Ovary (tissue), 9 donors: Measurements from ENCODE around the gene NOTCH1. TPM values are rescaled to one million over a fixed set of nuclear protein-coding genes. Genes with fewer than 3 reads are reported as not detected.
"Not testable (repeated sequence)": the region's sequence is repeated elsewhere in the genome, so short reads cannot be mapped to it uniquely, and the experiment has no call there.

Experiments used
- DNase-seq, 5 donors: peaks; one replicate each; pipeline ENCODE4 v3.0.0-alpha.2; 2019 to 2020
- H3K27ac ChIP-seq, 2 donors: fragments of 200-600 bp; one replicate each; pipeline versions ENCODE4 v1.5.1 to v1.8.0; 2019 to 2022
- H3K27me3 ChIP-seq: fragments of 200-600 bp; one replicate; pipeline ENCODE4 v1.8.0; 2022
- H3K36me3 ChIP-seq: fragments of 200-600 bp; sonication (generic); one replicate; pipeline ENCODE4 v1.5.1; 2019
- H3K4me1 ChIP-seq: one replicate; pipeline ENCODE4 v1.8.1; 2013; ENCODE audit warnings: mild to moderate bottlenecking, moderate library complexity; ENCODE audit not compliant: insufficient read depth
- H3K4me3 ChIP-seq: fragments of 200-600 bp; sonication (generic); one replicate; pipeline ENCODE4 v1.5.1; 2017
- H3K9me3 ChIP-seq, 2 donors: fragments of 200-600 bp in 1 of 2; sonication (generic) in 1 of 2; one replicate each; pipeline versions ENCODE4 v1.5.1 to v1.8.1; 2013 to 2019; ENCODE audit warnings: mild to moderate bottlenecking in 1 of 2, moderate library complexity in 1 of 2
- EP300 ChIP-seq: sonication (generic); formaldehyde crosslinking; IDR thresholded peaks from one replicate; pipeline ENCODE4 v1.6.1; 2017; ENCODE audit warnings: antibody characterized with exemption
- POLR2A ChIP-seq: fragments of 450-650 bp; IDR thresholded peaks from one replicate; pipeline ENCODE4 v1.6.1; 2017; ENCODE audit warnings: antibody characterized with exemption, mild to moderate bottlenecking, moderate library complexity
- WGBS, 3 donors: extraction: QIAGEN DNeasy Blood & Tissue Kit in 1 of 3; methylation state at CpG; one replicate each; pipeline versions ENCODE4 v1.1.5 to v1.1.7; 2013 to 2017; 5-methylcytosine and 5-hydroxymethylcytosine counted together
- intact Hi-C, 4 donors: fragments of 100-400 bp; cut with DNase I; formaldehyde crosslinking; loops; one replicate each; pipeline versions ENCODE4 v1.11.0 to v1.15.1; 2022 to 2023
- polyA plus RNA-seq, 2 donors: library from polyadenylated mRNA; stranded (reverse); fragments of 200-250 nt in 1 of 2; fragments of 350-450 nt in 1 of 2; fragmentation: Illumina TruSeq in 1 of 2; extraction: RNeasy Lipid Tissue Mini Kit (QIAGEN cat#74804) in 1 of 2; gene quantifications; one replicate each; pipeline ENCODE4 v1.2.3, GENCODE V29; 2013 to 2014
- total RNA-seq, 7 donors: library from RNA; depleted of rRNA in 2 of 7; stranded (reverse); fragments of >200 nt in 2 of 7; fragmentation: NEBNext Ultra II Directional in 3 of 7; extraction: Animal tissue kit (Norgen Biotek cat#: 25700) in 3 of 7; gene quantifications; one replicate each; pipeline versions ENCODE4 v1.1.0 to v1.2.4, GENCODE V29; 2016 to 2023
- TF ChIP-seq, protein P1 (sequence below), 3 donors: fragments of 450-650 bp in 2 of 3; fragments of 200-600 bp in 1 of 3; IDR thresholded peaks; one replicate each; pipeline versions ENCODE4 v1.5.1 to v1.8.0; 2016 to 2022; ENCODE audit warnings: antibody characterized with exemption in 3 of 3, mild to moderate bottlenecking in 1 of 3
- donor health status: DM: no; HTN: no; CAD: no; lungs with moderate emphysema.
- donor health status: DM: no; HTN: no; CAD: no.
- donor health status: Bipolar disorder and iron deficiency.
- donor health status: DM: yes; HTN: yes; CAD: no.
- donor health status: DM: no; HTN: no; CAD: no.
- donor health status: DM: yes; HTN: yes; CAD: no.

NOTCH1 gene
- total and polyA plus RNA-seq, 9 donors: 2.5 to 30.9 (median 17.1) TPM

DNA sequence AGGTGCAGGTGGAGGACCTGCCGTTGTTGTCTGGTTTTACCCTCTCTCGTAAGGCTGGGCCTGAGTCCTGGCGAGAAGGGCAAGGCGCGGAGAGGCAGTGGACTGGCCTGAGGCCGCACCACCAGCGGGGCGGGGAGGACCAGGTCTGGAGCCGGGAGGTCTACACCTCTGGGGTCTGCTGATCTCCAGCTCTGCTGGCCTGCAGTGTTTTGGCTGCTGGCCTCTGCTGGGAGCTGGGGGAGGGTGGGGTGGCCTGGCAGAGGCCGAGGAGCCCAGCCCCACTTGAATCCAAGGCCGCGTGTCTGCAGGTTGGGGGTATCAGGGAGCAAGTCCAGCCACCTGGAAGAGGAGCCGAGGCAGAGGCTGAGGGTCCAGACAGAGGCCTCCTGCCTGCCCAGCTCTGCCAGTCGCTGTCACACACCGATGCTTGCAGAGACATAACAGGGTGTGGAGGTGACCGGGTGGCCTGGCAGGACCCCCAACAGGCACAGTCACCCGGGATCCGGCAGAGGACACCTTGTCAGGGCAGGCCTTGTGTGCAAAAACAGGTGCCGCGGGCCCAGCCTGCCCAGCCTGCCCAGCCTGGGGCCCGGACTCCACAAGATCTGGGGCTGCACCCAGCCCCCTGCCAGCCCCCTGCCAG, 29.9 kb upstream of the NOTCH1 start:
- no peaks in the 10 kb centered on the region for H3K27me3 ChIP-seq
- intact Hi-C loops: no loop called here
- H3K9me3 ChIP-seq: no peaks in the 10 kb centered on the region
- no peak overlapping the region for H3K4me3 ChIP-seq
- H3K27ac ChIP-seq: no peak overlapping the region
- no peak for DNase-seq
- WGBS, 3 donors: 80 to 93% (median 82%) methylated on average over 21 of the region's 21 CpGs
- no peaks in the 10 kb centered on the region for H3K36me3 ChIP-seq
- H3K4me1 ChIP-seq: no peaks in the 10 kb centered on the region
- no peak for TF ChIP-seq POLR2A
- no peak for TF ChIP-seq EP300
- TF ChIP-seq, protein P1, sequence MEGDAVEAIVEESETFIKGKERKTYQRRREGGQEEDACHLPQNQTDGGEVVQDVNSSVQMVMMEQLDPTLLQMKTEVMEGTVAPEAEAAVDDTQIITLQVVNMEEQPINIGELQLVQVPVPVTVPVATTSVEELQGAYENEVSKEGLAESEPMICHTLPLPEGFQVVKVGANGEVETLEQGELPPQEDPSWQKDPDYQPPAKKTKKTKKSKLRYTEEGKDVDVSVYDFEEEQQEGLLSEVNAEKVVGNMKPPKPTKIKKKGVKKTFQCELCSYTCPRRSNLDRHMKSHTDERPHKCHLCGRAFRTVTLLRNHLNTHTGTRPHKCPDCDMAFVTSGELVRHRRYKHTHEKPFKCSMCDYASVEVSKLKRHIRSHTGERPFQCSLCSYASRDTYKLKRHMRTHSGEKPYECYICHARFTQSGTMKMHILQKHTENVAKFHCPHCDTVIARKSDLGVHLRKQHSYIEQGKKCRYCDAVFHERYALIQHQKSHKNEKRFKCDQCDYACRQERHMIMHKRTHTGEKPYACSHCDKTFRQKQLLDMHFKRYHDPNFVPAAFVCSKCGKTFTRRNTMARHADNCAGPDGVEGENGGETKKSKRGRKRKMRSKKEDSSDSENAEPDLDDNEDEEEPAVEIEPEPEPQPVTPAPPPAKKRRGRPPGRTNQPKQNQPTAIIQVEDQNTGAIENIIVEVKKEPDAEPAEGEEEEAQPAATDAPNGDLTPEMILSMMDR (IDR thresholded peaks at IDR 0.05): no peak

DNA sequence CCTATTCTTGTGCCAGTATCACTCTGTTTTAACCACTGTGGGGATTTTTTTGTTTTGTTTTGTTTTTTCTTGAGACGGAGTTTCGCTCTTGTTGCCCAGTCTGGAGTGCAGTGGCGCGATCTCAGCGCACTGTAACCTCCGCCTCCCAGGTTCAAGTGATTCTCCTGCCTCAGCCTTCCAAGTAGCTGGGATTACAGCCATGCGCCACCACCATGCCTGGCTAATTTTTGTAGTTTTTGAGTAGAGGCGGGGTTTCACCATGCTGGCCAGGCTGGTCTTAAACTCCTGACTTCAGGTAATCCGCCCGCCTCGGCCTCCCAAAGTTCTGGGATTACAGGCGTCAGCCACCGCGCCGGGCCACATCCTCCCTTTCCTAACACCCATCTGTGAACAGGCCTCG, 28.8 kb upstream of the NOTCH1 start:
- DNase-seq, H3K4me3 ChIP-seq, intact Hi-C loops, H3K4me1 ChIP-seq, H3K36me3 ChIP-seq, H3K27ac ChIP-seq, H3K27me3 ChIP-seq, H3K9me3 ChIP-seq: not testable (repeated sequence)
- 92 to 93% (median 93%) methylated on average over 16 of the region's 16 CpGs for WGBS, 3 donors

DNA sequence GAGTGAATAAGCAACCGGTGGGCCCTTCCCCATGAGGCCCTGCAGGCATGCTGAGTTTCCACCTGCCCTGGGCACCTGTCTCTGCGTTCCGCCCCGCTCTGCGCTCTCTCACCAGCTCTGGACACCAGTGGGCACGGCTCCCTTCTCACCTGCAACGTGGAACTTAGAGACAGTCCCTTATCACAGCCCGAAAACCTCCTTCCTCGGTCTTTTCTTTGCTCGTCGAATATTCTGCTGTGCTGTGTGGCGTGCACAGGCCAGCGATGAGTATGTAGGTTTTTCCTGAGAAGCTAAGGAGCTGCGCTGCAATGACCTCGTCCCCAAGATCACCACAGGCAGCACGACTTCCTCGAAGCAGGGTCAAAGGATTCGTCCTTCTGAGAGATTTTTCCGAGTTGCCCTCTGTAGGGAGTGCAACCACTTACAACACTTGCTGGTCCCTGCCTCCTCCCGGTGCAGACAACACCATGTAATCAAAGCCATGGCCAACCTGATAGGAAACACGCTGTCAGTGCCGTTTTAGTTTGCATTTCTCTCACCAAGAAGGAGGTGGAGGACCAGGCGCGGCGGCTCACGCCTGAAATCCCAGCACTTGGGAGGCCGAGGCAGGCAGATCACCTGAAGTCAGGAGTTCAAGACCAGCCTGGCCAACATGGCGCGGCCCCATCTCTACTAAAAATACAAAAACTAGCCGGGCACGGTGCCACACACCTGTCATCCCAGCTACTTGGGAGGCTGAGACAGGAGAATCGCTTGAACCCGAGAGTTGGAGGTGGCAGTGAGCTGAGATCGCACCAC, 27.2 kb upstream of the NOTCH1 start:
- no peak for TF ChIP-seq POLR2A
- TF ChIP-seq, protein P1 (IDR thresholded peaks at IDR 0.05): no peak
- no peak for TF ChIP-seq EP300
- Histone ChIP-seq H3K27me3 (no peaks in the 10 kb centered on the region), H3K27ac (no peak overlapping the region), H3K9me3 (no peaks in the 10 kb centered on the region), H3K4me3 (no peak overlapping the region), H3K4me1 (peaks cover 7% of the 10 kb centered on the region), H3K36me3 (no peaks in the 10 kb centered on the region)
- WGBS, 3 donors: 84 to 88% (median 88%) methylated on average over 34 of the region's 34 CpGs
- no peak for DNase-seq
- intact Hi-C loops: no loop called here

DNA sequence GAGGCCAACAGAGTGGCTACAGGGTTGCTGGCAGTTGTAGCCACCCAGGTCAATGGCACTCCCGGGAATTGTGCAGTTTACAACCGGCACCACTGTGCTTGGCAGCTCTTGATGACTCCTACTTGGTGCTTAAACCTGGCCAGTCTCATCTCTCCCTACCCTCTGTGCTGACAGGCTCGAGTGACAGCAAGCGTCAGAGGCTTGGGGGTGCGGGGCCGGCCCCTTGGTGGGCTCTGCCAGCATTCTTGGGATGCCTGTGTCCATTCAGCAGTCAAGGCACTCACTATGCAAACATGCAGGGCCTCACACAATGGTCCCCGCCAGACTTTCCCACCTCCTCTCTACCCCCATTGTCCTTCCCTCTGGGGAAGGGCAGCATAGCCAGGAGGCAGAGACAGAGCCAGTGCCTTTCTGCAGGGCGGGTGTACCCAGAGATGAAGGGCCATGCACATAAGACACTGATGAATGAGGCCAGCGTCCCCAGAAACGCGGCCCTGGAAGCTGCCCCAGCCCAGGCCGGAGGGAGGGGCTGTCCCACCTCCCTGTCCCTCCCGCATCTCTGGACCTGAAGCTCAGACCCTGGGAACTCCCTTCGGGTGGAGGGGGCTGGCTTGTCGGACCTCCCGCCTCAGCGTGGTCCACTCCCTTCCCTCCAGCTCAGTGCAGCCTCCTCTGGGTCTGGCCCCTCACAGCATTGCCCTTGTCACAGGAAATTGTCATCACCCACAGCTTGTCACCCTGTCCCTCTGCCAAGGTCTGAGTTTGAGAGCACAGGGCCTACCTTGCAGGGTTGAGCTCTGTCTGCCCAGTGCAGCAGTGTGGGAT, 26.4 kb upstream of the NOTCH1 start:
- no peaks in the 10 kb centered on the region for H3K36me3 ChIP-seq
- no peak for DNase-seq
- no peak overlapping the region for H3K27ac ChIP-seq
- WGBS, 3 donors: 79 to 83% (median 83%) methylated on average over 17 of the region's 17 CpGs
- no peaks in the 10 kb centered on the region for H3K9me3 ChIP-seq
- no peak overlapping the region for H3K4me3 ChIP-seq
- H3K27me3 ChIP-seq: no peaks in the 10 kb centered on the region
- TF ChIP-seq EP300: no peak
- no peak for TF ChIP-seq POLR2A
- TF ChIP-seq, protein P1 (IDR thresholded peaks at IDR 0.05): no peak
- intact Hi-C loops: no loop called here
- H3K4me1 ChIP-seq: peaks cover 12% of the 10 kb centered on the region
